ENCODE measurements around the gene DDX46.
"Not testable (repeated sequence)": the region's sequence is repeated elsewhere in the genome, so short reads cannot be mapped to it uniquely, and the experiment has no call there.

DDX46 gene, protein sequence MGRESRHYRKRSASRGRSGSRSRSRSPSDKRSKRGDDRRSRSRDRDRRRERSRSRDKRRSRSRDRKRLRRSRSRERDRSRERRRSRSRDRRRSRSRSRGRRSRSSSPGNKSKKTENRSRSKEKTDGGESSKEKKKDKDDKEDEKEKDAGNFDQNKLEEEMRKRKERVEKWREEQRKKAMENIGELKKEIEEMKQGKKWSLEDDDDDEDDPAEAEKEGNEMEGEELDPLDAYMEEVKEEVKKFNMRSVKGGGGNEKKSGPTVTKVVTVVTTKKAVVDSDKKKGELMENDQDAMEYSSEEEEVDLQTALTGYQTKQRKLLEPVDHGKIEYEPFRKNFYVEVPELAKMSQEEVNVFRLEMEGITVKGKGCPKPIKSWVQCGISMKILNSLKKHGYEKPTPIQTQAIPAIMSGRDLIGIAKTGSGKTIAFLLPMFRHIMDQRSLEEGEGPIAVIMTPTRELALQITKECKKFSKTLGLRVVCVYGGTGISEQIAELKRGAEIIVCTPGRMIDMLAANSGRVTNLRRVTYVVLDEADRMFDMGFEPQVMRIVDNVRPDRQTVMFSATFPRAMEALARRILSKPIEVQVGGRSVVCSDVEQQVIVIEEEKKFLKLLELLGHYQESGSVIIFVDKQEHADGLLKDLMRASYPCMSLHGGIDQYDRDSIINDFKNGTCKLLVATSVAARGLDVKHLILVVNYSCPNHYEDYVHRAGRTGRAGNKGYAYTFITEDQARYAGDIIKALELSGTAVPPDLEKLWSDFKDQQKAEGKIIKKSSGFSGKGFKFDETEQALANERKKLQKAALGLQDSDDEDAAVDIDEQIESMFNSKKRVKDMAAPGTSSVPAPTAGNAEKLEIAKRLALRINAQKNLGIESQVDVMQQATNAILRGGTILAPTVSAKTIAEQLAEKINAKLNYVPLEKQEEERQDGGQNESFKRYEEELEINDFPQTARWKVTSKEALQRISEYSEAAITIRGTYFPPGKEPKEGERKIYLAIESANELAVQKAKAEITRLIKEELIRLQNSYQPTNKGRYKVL

DNA sequence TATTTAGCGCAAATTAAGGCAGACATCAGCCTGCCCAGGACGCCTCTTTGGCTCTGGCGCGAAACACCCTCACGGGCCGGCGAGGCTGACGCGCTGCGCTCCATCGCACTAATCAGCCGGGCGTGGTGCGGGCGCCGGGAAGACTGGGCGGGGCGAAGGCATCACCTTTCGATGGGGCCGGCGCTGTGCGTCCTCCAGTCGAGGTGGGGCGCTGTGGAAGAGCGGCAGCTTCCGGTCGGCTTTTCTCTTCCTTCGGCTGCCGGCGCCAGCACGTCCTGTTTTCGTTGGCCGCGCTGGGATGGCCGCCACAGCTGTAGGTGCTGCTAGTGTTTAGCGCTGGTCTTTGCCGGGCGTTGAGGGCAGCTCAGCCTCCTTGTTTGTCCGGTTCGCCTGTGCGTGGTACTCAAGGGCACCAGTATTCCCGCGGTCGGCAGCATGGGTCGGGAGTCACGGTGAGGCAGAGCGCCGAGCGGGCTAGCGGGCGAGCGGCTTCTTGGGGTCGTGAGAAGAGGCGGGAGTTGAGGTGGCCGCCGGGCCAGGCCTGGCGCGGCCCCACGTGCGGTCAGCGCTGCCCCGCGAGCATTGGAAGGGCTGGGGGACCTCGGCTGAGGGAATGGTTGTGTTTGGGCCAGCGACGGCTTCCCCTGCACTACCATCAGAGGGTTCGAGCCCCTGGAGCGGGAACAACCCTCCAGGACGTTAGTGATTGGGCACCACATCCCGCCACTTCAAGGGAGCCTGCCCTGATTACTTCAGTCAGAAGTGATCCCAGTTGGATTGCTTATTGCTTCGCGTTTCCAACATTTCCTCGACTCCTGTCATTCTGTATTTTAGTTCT, at the start of gene DDX46:
TSS of gene DDX46 (plus strand) at position 276 of the 838 bp plus-strand sequence. CDS start at position 436, 160 bp downstream.
- H3K9me3 Mint-ChIP-seq = no peaks in the 10 kb centered on the region
- H3K4me3 Mint-ChIP-seq = peak within 1 kb of the TSS; percentile 100
- H3K27me3 Mint-ChIP-seq (ENCODE audit: low read depth) = no peaks in the 10 kb centered on the region
- TF ChIP-seq, protein P1, sequence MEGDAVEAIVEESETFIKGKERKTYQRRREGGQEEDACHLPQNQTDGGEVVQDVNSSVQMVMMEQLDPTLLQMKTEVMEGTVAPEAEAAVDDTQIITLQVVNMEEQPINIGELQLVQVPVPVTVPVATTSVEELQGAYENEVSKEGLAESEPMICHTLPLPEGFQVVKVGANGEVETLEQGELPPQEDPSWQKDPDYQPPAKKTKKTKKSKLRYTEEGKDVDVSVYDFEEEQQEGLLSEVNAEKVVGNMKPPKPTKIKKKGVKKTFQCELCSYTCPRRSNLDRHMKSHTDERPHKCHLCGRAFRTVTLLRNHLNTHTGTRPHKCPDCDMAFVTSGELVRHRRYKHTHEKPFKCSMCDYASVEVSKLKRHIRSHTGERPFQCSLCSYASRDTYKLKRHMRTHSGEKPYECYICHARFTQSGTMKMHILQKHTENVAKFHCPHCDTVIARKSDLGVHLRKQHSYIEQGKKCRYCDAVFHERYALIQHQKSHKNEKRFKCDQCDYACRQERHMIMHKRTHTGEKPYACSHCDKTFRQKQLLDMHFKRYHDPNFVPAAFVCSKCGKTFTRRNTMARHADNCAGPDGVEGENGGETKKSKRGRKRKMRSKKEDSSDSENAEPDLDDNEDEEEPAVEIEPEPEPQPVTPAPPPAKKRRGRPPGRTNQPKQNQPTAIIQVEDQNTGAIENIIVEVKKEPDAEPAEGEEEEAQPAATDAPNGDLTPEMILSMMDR (IDR thresholded peaks at IDR 0.05; ENCODE audit: unreplicated experiment in 3 of 3) = peak; percentile 61 to 81 (median 72)
- H3K27ac Mint-ChIP-seq = peak within 1 kb of the TSS; percentile 80 to 96 (median 95)
- H3K4me1 Mint-ChIP-seq = peaks cover 26% of the 10 kb centered on the region
- H3K36me3 Mint-ChIP-seq (ENCODE audit: low read depth) = peaks cover 6% of the 10 kb centered on the region

- Mint-ChIP-seq H3K4me3 (no peak overlapping the region), H3K9me3 (no peaks in the 10 kb centered on the region), H3K36me3 (ENCODE audit: low read depth) (peaks cover 61% of the 10 kb centered on the region), H3K4me1 (no peaks in the 10 kb centered on the region), H3K27me3 (ENCODE audit: low read depth) (no peaks in the 10 kb centered on the region), H3K27ac (no peak overlapping the region)
- TF ChIP-seq, protein P1 (IDR thresholded peaks at IDR 0.05; ENCODE audit: unreplicated experiment in 3 of 3) = no peak
Measured at GRCh38 chr5:134714120-134714519, 44.5 kb upstream of the DDX46 start.

GRCh38 chr5:134714541-134714940, 44.0 kb upstream of the DDX46 start:
- Mint-ChIP-seq H3K27me3 (ENCODE audit: low read depth) (no peaks in the 10 kb centered on the region), H3K4me3 (no peak overlapping the region), H3K4me1 (no peaks in the 10 kb centered on the region)

DNA sequence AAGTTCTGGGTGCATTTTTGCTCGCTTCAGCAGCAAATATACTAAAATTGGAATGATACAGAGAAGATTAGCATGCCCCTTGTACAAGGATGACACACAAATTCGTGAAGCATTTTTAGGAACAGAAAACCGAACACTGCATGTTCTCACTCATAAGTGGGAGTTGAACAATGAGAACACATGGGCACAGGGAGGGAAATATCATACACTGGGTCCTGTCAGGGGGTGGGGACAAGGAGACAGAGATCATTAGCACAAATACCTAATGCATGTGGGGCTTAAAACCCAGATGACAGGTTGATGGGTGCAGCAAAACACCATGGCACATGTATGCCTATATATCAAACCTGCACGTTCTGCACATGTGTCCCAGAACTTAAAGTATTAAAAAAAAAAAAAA, 43.1 kb upstream of the DDX46 start:
- peaks cover 57% of the 10 kb centered on the region for H3K36me3 Mint-ChIP-seq (ENCODE audit: low read depth)
- H3K9me3 Mint-ChIP-seq; H3K4me1 Mint-ChIP-seq; H3K27ac Mint-ChIP-seq; H3K27me3 Mint-ChIP-seq (ENCODE audit: low read depth); H3K4me3 Mint-ChIP-seq: not testable (repeated sequence)

More at GRCh38 chr5:134714541-134714940, 44.0 kb upstream of the DDX46 start:
- Mint-ChIP-seq H3K36me3 (ENCODE audit: low read depth) (peaks cover 61% of the 10 kb centered on the region), H3K9me3 (no peaks in the 10 kb centered on the region), H3K27ac (no peak overlapping the region)
- TF ChIP-seq, protein P1 (IDR thresholded peaks at IDR 0.05; ENCODE audit: unreplicated experiment in 3 of 3) = no peak

DNA sequence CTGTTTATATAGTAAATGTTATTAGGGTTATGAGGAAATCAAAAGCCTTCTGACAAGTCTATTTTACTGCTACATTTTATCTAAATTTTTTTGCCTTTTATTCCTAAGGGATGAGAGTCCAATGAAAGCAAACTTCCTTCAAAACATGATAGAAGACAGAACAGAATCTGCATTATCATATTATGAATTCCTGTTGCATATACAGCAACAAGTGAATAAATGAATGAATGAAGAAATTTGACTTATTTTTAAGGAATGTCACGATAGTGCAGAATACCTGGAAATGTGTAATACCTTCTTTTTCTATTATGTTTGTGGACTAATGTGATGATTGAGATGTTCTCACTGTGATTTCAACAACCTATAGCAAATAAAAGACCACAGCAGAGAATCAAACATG, 33.7 kb upstream of the DDX46 start:
- Mint-ChIP-seq H3K36me3 (ENCODE audit: low read depth) (peaks cover 22% of the 10 kb centered on the region), H3K27me3 (ENCODE audit: low read depth) (no peaks in the 10 kb centered on the region), H3K27ac (no peak overlapping the region), H3K9me3 (no peaks in the 10 kb centered on the region), H3K4me1 (no peaks in the 10 kb centered on the region), H3K4me3 (no peak overlapping the region)
- TF ChIP-seq, protein P1 (IDR thresholded peaks at IDR 0.05; ENCODE audit: unreplicated experiment in 3 of 3) = no peak
